GM18909 (cell line): ENCODE data around the gene FBLN1.

Experiments used
- ATAC-seq: cut with Tn5 transposase; IDR thresholded peaks from one replicate; pipeline ENCODE4 v1.9.1; 2021; ENCODE audit warnings: mild to moderate bottlenecking; ENCODE audit not compliant: unreplicated experiment, poor library complexity

Gene FBLN1

GRCh38 chr22:45630436-45630835 lies 127.8 kb downstream of the FBLN1 start:
- no peak for ATAC-seq

- no peak for ATAC-seq
These were observed 128.6 kb downstream of the FBLN1 start for GRCh38 chr22:45631140-45631840.

GRCh38 chr22:45631841-45632238 lies 129.2 kb downstream of the FBLN1 start:
- ATAC-seq = no peak

GRCh38 chr22:45632791-45633515 lies 130.3 kb downstream of the FBLN1 start:
- no peak for ATAC-seq

GRCh38 chr22:45636683-45637082 lies 134.0 kb downstream of the FBLN1 start:
- no peak for ATAC-seq

- ATAC-seq = no peak
These were observed 135.5 kb downstream of the FBLN1 start for GRCh38 chr22:45638197-45638596.

GRCh38 chr22:45638834-45639746 lies 136.4 kb downstream of the FBLN1 start:
- no peak for ATAC-seq

GRCh38 chr22:45639747-45640102 lies 137.0 kb downstream of the FBLN1 start:
- no peak for ATAC-seq

GRCh38 chr22:45640291-45640940 lies 137.7 kb downstream of the FBLN1 start:
- no peak for ATAC-seq

- ATAC-seq = no peak
These were observed 138.4 kb downstream of the FBLN1 start for GRCh38 chr22:45640941-45641621.

- no peak for ATAC-seq
These were observed 140.3 kb downstream of the FBLN1 start for GRCh38 chr22:45642986-45643385.

- ATAC-seq = no peak
These were observed 142.0 kb downstream of the FBLN1 start for GRCh38 chr22:45644714-45645113.

GRCh38 chr22:45645150-45645525 lies 142.5 kb downstream of the FBLN1 start:
- ATAC-seq = no peak

- no peak for ATAC-seq
These were observed 143.1 kb downstream of the FBLN1 start for GRCh38 chr22:45645526-45646414.

GRCh38 chr22:45647532-45648225 lies 145.0 kb downstream of the FBLN1 start:
- ATAC-seq = no peak

- no peak for ATAC-seq
These were observed 145.8 kb downstream of the FBLN1 start for GRCh38 chr22:45648301-45649117.

- no peak for ATAC-seq
These were observed 147.1 kb downstream of the FBLN1 start for GRCh38 chr22:45649809-45650208.

GRCh38 chr22:45650721-45651120 lies 148.0 kb downstream of the FBLN1 start:
- no peak for ATAC-seq
